NCI-H1417 (cell line): ENCODE results near the gene ZEB1.
"Not testable (repeated sequence)": the region's sequence is repeated elsewhere in the genome, so short reads cannot be mapped to it uniquely, and the experiment has no call there.

Experiments
- DNase-seq, 3 experiments: peaks; one replicate each; lab custom pipeline; 2025; lab: John Stamatoyannopoulos, UW

The ZEB1 gene

DNA sequence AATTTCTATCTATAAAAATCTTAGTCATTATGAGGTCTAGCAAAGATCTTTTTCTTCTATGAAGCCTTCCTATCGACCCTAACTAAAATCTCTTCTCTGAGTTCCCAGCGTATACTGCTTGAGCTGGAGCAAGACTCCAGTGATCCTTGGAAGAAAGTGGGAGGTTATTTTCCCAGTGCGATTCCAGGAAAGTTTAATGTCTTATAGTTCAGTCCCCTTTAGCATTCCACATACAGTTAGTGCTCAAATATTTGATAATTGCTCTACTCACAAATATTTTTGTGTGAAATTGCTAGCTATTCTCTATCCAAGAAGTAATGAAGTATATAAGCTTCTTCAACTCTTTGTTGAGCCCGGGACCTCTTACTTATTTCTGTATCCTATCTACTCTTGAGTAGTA, 47.7 kb downstream of the ZEB1 start:
- no peak for DNase-seq

DNA sequence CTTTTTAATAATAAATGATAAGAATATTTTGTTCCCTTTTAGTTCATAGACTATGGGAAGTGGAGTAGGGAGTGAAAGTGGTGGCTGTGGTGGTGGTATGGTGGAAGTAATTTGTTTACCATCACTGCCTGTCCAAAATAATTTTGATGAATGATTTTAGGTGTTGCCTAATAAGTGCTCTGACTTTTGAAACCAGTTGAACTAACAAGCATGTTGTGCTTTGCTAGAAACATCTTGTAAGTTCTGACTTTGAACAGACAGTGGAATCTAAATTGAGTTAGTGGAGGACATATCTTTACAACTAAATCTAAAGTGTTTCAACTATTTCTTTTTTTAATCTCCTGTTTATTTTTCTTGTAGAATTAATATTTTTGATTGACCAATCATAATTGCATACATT, 49.7 kb downstream of the ZEB1 start:
- DNase-seq: no peak

DNA sequence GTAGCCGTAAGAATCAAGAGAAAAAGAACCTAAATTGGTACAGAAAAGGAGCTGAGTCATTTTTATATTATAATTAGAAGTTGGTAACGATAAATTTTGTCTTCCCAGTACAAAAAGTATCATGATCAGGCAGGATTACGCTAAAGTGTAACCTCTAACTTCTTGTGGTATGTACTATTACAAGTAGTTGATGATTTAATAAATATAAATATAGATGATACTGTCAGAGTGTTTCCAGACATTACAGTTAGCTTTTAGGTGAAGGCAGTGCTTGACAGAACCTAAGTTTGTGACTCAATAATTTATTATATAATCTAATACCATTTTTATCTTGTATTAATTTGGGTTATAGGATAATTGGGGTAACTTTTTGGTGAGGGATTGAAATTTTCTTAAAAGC, 53.4 kb downstream of the ZEB1 start:
- DNase-seq: no peak

DNA sequence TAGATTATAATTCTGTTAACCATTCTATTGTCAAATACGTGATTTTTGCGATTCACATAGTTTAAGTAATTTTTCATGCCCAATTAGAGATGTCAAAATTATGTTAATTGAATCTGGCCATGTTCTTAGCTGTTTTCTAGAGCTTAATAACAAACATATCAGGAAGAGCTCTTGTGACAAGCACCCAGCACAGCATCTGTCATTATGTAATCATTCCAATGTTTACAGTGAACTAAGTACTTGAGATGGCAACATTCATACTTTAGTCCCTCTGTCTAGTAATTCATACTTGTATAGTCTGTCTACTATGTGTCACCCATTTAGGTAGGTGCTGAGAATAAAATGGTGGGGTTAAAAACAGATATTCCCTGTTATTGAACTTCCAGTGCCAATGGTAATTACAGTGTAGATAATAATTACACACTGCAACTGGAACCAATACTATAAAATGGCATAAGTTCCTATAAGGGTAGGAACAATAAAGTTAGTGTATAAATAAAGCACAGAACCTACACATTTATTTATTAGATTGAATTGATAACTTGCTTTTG, 55.2 kb downstream of the ZEB1 start:
- peak in 2 of 3 experiments; percentile 1 to 58 for DNase-seq

DNA sequence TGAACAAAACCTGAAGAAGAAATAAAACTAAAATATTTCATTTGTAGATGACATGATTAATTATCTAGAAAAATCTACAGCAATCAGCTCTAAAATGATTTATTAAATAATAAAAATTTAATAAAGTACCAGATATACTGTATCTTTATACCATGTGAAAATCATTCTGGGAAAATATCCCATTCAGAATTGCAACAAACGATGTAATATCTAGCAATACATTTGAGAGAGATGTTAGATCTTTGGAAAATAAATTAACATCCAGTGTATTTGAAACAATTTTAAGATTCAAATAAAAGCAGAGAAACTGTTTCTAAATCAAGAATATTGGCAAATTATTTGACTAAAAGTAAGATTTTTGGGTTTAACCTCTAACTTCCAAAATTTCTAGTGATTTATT, 62.2 kb downstream of the ZEB1 start:
- DNase-seq: no peak

DNA sequence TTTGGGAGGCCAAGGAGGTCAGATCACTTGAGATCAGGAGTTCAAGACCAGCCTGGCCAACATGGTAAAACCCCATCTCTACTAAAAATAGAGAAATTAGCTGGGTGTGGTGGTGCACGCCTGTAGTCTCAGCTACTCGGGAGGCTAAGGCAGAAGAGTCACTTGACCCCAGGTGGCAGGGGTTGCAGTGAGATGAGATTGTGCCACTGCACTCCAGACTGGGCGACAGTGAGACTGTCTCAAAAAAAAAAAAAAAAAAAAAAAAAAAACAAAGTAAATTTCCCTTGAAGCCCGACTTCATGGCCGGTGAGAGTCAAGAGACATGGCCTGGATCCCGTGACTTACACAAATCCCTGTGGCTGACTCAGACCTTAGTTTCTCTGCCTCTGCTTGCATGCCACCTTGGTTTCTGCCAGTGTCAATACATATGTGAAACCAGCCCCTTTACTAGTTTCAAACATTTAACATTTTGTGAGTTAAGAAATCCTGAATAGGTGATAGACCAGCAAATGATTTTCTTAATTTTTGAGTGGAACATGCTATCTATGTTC, 62.8 kb downstream of the ZEB1 start:
- no peak for DNase-seq

DNA sequence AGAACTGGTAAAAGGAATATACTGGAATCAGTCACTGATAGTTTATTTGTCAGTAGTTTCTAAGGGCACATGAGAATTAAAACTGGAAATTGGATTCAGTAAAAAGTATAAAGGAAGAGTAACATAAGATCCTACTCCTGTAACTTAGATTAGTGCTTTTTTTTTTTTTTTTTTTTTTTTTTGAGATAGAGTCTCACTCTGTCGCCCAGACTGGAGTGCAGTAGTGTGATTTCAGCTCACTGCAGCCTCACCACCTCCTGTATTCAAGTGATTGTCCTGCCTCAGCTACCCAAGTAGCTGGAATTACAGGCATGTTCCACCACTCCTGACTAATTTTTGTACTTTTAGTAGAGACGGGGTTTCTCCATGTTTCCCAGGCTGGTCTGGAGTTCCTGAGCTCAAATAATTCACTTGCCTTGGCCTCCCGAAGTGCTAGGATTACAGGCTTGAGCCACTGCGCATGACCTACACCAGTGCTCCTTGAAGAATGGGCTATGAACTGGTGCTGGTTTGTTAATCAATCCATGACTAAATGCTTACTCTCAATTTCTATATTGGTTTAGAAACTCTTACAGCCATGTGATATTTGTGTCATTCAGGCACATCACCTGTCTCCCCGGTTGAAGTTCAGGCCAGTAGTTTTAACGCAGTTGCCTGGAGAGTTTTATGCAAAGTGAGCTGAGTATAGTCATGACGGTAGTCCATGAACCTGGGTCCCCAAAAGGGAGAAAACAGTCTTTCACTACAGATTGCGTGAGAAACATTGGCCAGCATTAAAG, 65.0 kb downstream of the ZEB1 start:
- DNase-seq: no peak

DNA sequence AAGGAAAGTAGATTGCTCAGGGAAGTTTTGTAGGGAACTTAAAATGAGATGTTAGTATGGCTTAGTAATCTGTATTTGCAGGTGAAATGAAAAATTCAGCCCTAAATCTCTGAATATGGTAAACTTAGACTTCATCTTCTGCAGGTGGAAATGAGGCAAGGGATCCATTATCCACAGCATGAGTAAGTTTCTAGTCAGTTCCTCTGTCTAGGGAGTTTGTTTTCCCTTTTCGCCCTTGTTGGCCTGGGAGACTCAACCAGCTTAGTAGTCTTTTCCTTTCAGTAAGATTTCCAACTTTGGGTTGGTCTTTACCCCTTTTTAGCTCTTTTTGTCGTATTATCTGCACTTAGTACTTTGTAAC, 65.6 kb downstream of the ZEB1 start:
- no peak for DNase-seq

DNA sequence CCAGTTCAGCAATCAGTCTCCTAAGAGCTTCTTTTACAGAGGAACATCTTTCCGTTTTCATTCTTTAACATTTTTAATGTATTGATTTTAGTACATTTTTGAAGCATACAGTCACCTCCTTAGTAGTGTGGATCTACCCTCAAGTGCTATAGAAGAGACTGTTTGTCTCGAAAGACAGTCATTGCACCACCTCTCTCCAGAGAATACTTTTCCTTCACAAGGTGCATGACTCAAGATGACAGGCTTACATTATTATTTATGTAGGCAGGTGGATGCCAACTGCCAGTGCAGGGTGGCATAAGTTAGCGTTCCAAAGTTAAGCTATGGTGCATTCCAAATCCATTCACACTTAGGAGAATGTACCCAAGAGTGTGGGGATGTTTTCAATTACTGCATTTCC, 71.8 kb downstream of the ZEB1 start:
- peak in 1 of 3 experiments; percentile 36 for DNase-seq

DNA sequence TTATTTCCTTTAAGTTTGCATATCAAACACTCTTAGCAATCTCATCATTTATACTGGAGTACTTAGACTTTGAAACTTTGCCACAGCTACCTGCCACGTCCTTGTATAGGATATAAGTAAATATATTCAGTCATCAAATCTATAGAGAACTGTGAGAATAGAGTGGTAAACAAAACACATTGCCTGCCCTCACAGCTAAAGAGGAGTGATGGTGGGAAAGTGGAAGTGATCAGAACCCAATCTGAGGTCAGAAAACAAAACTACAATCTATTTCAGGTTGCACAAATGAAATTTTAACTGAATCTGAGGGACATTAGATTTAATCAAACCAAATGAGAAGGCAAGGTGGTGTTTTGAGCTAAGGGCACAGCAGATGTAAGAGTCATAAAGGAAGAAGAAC, 74.8 kb downstream of the ZEB1 start:
- DNase-seq: no peak

DNA sequence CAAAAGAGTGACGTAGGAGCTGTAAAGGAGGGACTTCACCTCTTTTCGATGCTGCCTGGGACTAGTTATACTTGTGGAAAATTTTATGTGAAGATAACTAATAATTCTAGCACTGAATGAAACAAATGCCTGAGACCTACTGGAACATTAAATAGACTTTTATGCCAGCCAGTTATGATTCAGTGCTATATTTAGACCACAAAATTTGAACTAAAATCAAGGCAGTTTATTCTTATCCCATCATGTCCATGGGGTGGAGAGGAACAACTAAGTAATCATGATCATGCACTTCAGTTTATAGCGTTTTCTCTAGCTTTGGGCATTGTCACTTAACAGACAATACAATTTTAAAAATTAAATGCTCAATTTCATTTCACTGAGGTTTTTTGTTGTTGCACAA, 76.7 kb downstream of the ZEB1 start:
- peak in 1 of 3 experiments; percentile 6 for DNase-seq

DNA sequence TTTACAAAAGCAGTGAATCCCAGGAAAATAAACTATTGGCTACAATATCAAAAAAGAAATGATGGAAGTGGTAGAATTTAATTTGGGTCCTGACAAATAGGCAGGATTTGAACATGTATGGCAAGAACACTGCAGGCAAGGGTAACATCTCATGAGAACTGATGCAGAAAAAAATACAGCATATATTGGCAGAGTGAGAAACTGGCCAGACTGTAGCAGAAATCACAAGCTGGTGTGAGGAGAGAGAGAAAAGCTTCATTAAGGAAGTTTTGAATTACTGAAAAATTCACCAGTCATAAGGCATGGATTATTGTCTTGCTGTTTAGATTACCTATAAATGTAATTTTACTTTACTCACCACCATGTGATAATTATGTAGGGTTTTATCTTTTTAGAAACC, 77.4 kb downstream of the ZEB1 start:
- no peak for DNase-seq

DNA sequence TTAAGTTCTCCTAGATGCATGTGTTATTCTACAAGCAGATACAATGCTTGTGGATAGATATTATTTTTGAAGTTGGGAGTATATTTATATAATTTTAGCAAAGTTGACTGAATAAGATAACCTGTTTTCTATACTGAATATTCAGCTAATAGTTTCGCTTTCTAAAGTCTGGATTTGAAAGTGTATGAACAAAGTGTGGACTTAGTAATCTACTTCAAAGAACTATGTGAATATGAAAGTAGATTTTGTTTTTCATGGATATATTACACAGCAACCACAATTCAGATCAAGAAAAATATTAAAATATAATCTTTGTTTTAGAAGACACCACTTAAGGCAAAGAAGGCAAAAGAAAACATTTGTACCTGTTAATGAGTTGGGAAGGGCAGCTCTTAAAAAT, 78.8 kb downstream of the ZEB1 start:
- no peak for DNase-seq

DNA sequence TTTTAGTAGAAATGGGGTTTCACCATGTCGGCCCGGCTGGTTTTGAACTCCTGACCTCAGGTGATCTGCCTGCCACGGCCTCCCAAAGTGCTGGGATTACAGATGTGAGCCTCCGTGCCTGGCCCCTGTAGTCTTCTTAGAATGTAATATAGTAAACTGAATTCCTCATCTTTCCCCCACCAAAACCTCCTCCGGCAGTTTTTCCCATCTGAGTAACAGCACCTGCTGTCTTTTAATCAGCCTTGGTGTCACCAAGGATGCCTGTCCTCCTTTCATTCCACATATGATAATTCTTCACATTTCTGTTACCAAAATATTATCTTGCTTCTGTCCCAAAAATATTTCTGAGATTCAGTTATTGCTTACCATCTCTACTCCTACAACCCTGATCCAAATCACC, 80.2 kb downstream of the ZEB1 start:
- no peak for DNase-seq

DNA sequence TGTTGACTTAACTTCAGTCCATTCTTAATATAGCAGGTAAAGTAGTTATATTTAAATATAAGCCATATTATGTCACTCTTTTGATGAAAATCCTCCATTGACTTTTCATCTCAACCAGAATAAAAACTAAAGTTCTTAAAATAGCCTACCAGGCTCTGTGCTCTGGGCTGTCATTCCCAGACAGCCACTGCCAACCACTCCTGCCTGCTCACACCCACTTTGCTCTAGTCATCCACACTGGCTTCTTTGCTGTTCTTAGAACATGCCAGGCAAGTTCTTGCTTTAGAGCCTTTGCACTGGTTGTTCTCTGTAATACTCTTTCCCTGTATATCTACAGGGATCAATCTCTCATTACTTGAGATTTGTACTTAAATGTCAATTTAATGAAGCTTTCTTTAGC, 80.6 kb downstream of the ZEB1 start:
- no peak for DNase-seq

DNA sequence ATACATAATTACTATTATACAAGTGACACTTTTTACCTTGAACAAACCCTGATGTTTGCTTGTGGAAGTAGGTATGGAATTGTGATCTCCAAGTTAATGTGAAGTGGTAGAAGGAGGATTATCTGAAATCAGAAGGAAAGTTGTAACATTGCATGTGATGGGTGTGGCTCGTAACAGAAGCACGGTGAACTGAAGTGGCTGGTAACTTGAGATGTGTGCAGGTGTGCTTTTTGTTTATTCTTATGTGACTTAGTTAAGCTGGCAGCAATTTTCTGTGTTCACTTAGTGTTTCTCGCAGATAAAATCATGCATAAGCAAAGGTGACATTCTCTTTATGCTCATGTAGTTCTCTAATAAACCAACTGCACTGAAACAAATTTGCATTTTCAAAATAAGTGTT, 82.3 kb downstream of the ZEB1 start:
- DNase-seq: peak; percentile 20 to 71 (median 63)

DNA sequence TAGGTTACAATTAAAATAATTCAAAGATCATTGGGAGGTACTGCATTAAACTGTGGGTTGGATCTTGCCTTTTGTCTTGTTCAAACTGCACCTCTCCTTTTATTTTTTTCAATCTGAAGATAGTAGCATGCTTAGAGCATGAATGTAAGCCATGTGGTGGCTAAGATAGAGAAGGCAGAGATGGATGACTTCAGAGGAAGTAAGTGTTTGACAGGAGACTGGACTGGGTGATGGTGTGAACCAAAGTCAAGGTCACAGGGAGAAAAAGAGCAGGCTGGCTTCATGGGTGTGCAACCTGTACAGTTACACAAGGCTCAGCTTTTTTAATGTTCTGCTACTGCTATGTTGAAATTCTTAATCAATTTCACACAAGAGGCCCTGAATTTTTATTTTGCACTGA, 85.6 kb downstream of the ZEB1 start:
- peak in 1 of 3 experiments; percentile 0 for DNase-seq

DNA sequence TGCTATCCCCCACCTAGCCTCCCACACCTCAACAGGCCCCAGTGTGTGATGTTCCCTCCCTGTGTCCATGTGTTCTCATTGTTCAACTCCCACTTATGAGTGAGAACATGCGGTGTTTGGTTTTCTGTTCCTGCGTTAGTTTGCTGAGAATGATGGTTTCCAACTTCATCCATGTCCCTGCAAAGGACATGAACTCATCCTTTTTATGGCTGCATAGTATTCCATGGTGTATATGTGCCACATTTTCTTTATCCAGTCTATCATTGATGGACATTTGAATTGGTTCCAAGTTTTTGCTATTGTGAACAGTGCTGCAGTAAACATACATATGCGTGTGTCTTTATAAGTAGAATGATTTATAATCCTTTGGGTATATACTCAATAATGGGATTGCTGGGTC, 86.8 kb downstream of the ZEB1 start:
- not testable (repeated sequence) for DNase-seq

DNA sequence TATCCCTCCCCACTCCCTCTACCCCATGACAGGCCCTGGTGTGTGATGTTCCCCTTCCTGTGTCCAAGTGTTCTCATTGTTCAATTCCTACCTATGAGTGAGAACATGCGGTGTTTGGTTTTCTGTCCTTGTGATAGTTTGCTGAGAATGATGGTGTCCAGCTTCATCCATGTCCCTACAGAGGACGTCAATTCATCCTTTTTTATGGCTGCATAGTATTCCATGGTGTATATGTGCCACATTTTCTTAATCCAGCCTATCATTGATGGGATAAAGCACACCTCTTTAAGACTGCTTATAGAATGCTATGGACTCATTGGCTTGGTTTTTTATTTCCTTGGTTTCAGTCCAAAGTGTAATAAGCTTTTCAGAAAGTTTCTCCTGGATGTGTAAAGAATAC, 93.4 kb downstream of the ZEB1 start:
- DNase-seq: not testable (repeated sequence)

DNA sequence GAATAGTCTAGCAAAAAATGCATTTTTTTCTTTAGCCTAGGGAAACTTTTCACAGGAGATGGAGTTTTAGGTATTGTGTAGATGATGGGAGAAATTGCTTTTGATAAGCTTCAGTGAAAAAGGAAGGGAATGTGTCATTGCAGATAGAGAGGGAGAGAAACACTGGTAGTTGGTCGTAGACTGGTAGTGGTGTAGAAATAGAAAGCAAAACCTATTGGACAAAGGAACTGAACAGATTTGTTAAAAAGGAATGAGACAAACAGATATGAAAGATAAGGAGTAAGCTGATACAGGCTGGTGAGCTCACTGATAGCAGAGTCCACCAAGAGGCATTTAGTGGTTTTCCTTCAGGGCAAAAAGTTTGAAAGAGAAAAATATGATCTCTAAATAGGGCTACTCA, 94.3 kb downstream of the ZEB1 start:
- no peak for DNase-seq

DNA sequence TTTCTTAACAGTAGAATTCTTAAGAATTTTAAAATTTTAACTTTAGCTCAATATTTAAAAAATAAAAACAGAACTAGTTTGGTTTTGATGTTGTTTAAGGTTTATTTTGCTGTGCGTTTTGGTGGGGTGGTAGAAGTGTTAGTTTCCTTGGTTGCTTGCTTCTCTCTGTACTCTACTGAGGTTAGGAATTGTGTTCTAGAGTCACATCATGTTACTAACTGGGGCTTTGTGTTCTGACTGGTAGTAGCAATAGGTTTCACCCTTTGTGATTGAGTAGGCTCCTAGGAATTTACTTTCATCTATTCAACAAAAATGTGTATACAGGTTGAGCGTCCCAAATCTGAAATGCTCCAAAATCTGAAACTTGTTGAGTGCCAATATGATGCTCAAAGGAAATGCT, 99.5 kb downstream of the ZEB1 start:
- DNase-seq: no peak

DNA sequence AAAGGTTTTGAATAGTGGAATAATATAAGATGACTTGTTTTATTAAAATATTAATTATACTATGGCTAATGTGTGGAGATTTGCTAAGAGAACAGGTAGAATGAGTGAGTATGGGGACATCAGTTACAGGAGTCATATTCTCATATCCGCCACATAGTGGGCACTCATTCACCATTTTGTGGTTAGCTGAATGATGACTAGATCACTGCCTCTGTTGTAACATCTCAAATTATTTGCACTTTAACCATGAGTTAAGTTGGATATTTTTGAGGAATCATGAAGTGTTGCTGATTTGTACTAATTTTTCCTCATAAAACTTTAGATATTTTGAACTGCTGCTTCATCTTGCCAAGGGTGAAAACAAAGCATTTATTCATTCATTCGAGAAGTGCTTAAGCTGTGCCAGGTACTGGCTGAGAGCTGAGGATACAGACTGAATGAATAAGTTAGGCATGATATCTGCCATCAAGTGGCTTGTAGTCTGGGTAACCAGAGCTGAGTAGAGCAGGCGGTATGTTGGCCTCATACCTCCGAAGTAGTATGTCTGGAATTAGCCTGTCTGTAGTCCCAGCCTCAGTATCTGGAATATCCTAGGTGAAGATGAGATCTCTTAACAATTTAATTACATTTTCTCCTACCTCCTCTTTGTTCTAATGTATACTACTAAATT, 100.5 kb downstream of the ZEB1 start:
- DNase-seq: no peak

DNA sequence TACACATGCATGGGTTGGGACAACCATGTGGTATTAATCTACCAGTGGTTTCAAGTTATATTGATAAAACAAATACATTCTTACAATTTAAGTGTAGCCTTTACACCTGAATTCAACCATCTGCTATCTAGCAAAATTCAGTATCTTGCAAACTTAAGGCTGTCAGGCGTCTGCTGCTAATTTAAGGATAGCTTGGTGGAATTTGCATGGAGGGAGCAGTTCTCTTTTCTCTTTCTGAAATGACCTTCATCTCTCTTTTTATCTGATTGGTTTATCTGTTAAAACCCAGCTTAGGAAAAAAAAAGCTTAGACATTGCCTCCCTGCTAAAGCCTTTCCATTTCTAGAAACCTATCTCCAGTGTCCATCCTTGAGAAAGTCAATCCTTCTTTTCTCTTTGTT, 102.3 kb downstream of the ZEB1 start:
- no peak for DNase-seq
